Neural crest cell (in vitro differentiated cells): Measurements from ENCODE around the gene GTF2A1L. TPM values are rescaled to one million over a fixed set of nuclear protein-coding genes. Genes with fewer than 3 reads are reported as not detected.

Experiments used
- DNase-seq: peaks from one replicate; pipeline ENCODE4 v3.0.0; 2021; ENCODE audit warnings: low read depth, mixed read lengths, low spot score
- H3K27ac Mint-ChIP-seq: one replicate; pipeline ENCODE4 v1.8.0; 2021; ENCODE audit warnings: mild to moderate bottlenecking, mixed read lengths; ENCODE audit not compliant: unreplicated experiment
- H3K27me3 Mint-ChIP-seq: 2 replicates; pipeline ENCODE4 v1.8.0; 2021; ENCODE audit warnings: low read depth, mild to moderate bottlenecking, mixed read lengths
- H3K36me3 Mint-ChIP-seq: 2 replicates; pipeline ENCODE4 v1.8.0; 2021; ENCODE audit warnings: low read depth, mild to moderate bottlenecking, mixed read lengths
- H3K4me1 Mint-ChIP-seq: 2 replicates; pipeline ENCODE4 v1.8.0; 2021; ENCODE audit warnings: mixed read lengths
- H3K4me3 Mint-ChIP-seq: one replicate; pipeline ENCODE4 v1.8.0; 2021; ENCODE audit warnings: mild to moderate bottlenecking, mixed read lengths
- H3K9me3 Mint-ChIP-seq: 2 replicates; pipeline ENCODE4 v1.8.0; 2021; ENCODE audit warnings: mixed read lengths
- CTCF ChIP-seq: fragments of 200-600 bp; sonication (generic); conservative IDR thresholded peaks from 2 replicates; pipeline ENCODE4 v1.5.0; 2021; ENCODE audit warnings: antibody characterized with exemption, mild to moderate bottlenecking
- total RNA-seq: library from RNA; stranded (reverse); gene quantifications from 2 replicates; pipeline ENCODE4 v1.2.1, GENCODE V29; 2021

The GTF2A1L gene
- total RNA-seq, 1 donor from 2014 or later: not detected

GRCh38 chr2:48727560-48727959, 109.9 kb downstream of the GTF2A1L start:
- no peak for DNase-seq
- TF ChIP-seq CTCF: peak; percentile 53
- Mint-ChIP-seq H3K4me3 (no peak overlapping the region), H3K27me3 (no peaks in the 10 kb centered on the region), H3K4me1 (peaks cover 12% of the 10 kb centered on the region), H3K27ac (no peak overlapping the region), H3K9me3 (no peaks in the 10 kb centered on the region), H3K36me3 (no peaks in the 10 kb centered on the region)

GRCh38 chr2:48728295-48728694, 110.6 kb downstream of the GTF2A1L start:
- Mint-ChIP-seq H3K9me3 (no peaks in the 10 kb centered on the region), H3K36me3 (no peaks in the 10 kb centered on the region), H3K27me3 (no peaks in the 10 kb centered on the region), H3K4me3 (no peak overlapping the region), H3K27ac (no peak overlapping the region), H3K4me1 (peaks cover 16% of the 10 kb centered on the region)
- TF ChIP-seq CTCF: no peak
- DNase-seq: no peak

DNA sequence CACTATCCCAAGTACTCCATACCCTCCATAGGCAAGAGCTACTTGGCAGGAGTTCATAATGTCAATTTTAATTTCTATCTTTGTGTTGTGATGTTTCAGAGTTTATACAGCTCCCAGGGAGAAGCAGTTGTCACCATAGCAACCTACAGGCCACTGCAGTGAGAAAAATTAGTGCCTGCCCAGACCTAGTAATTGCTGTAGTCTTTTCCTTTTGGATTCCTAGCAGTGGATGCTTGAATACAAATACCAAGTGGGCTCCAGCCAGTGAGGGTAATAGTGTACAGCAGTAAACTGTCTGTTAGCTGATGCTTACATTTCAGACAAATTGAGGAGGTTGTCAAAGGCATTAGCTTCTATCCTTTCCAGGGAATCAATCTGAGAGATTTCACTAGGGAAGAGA, 111.2 kb downstream of the GTF2A1L start:
- TF ChIP-seq CTCF: no peak
- H3K4me1 Mint-ChIP-seq: peaks cover 19% of the 10 kb centered on the region
- no peak overlapping the region for H3K4me3 Mint-ChIP-seq
- H3K36me3 Mint-ChIP-seq: no peaks in the 10 kb centered on the region
- H3K27me3 Mint-ChIP-seq: no peaks in the 10 kb centered on the region
- no peak for DNase-seq
- H3K27ac Mint-ChIP-seq: no peak overlapping the region
- no peaks in the 10 kb centered on the region for H3K9me3 Mint-ChIP-seq

Other genes with a start within 250 kb of the GTF2A1L start
- 16.9 and 17.9 TPM in 2 replicates for gene PPP1R21, start 177.1 kb upstream of the GTF2A1L start, total RNA-seq
- gene STON1, start 87.7 kb upstream of the GTF2A1L start, total RNA-seq: 13.2 and 15.0 TPM in 2 replicates
- 0.12 TPM in 1 of 2 replicates, not detected in the other for gene LHCGR, start 137.9 kb downstream of the GTF2A1L start, total RNA-seq